Vagina (tissue), 2 donors: ENCODE data around the gene MEF2B. TPM values are rescaled to one million over a fixed set of nuclear protein-coding genes. Genes with fewer than 3 reads are reported as not detected.

Experiments used
- DNase-seq, 2 donors: peaks; one replicate each; pipeline ENCODE4 v3.0.0-alpha.2; 2017; ENCODE audit errors: extremely low spot score in 2 of 2
- H3K27ac ChIP-seq: fragments of 200-600 bp; sonication (generic); one replicate; pipeline ENCODE4 v1.5.1; 2019
- H3K27me3 ChIP-seq: fragments of 200-600 bp; sonication (generic); one replicate; pipeline ENCODE4 v1.5.1; 2019
- H3K36me3 ChIP-seq, 2 donors: fragments of 200-600 bp; sonication (generic); one replicate each; pipeline ENCODE4 v1.5.1; 2017 to 2019
- H3K4me1 ChIP-seq: fragments of 200-600 bp; sonication (generic); one replicate; pipeline ENCODE4 v1.5.1; 2019
- H3K4me3 ChIP-seq, 2 donors: fragments of 200-600 bp; sonication (generic); 1 replicate in 1 of 2; 2 replicates in 1 of 2; pipeline ENCODE4 v1.5.1; 2016 to 2019
- H3K9me3 ChIP-seq: fragments of 200-600 bp; sonication (generic); one replicate; pipeline ENCODE4 v1.5.1; 2019
- POLR2A ChIP-seq, 2 donors: fragments of 450-650 bp; IDR thresholded peaks; one replicate each; pipeline ENCODE4 v1.6.1; 2017; ENCODE audit warnings: antibody characterized with exemption in 2 of 2, mild to moderate bottlenecking in 2 of 2, moderate library complexity in 2 of 2
- POLR2AphosphoS5 ChIP-seq, 2 donors: sonication (generic); formaldehyde crosslinking; IDR thresholded peaks; one replicate each; pipeline ENCODE4 v1.9.0; 2017; ENCODE audit warnings: antibody characterized with exemption in 2 of 2, mild to moderate bottlenecking in 2 of 2, low read depth in 1 of 2; ENCODE audit not compliant: insufficient read depth in 1 of 2
- intact Hi-C: fragments of 100-400 bp; cut with DNase I; formaldehyde crosslinking; loops from one replicate; pipeline ENCODE4 v1.15.1; 2023
- total RNA-seq: library from RNA; depleted of rRNA; stranded (reverse); fragments of >200 nt; gene quantifications from one replicate; pipeline ENCODE4 v1.2.3, GENCODE V29; 2016
- TF ChIP-seq, protein P1 (sequence below), 3 experiments: fragments of 450-650 bp in 2 of 3; fragments of 200-600 bp in 1 of 3; sonication (generic) in 1 of 3; IDR thresholded peaks; one replicate each; pipeline ENCODE4 v1.5.1; 2017 to 2019; ENCODE audit warnings: antibody characterized with exemption in 3 of 3, mild to moderate bottlenecking in 2 of 3, moderate library complexity in 2 of 3

MEF2B gene
- total RNA-seq, 1 donor from 2014 or later = not detected

GRCh38 chr19:19204181-19204580 lies 34.1 kb upstream of the MEF2B start:
- Histone ChIP-seq H3K4me3 (peak overlapping the region in 1 of 2 donors; percentile 79), H3K27me3 (no peaks in the 10 kb centered on the region), H3K4me1 (peaks cover 11% of the 10 kb centered on the region), H3K9me3 (no peaks in the 10 kb centered on the region), H3K27ac (no peak overlapping the region), H3K36me3 (no peaks in the 10 kb centered on the region)
- intact Hi-C loops = no loop called here
- no peak for DNase-seq
- TF ChIP-seq POLR2AphosphoS5 (IDR thresholded peaks at IDR 0.05; ENCODE audit: insufficient read depth in 1 of 2, low read depth in 1 of 2) = no peak
- no peak for TF ChIP-seq POLR2A (IDR thresholded peaks at IDR 0.05)
- TF ChIP-seq, protein P1, sequence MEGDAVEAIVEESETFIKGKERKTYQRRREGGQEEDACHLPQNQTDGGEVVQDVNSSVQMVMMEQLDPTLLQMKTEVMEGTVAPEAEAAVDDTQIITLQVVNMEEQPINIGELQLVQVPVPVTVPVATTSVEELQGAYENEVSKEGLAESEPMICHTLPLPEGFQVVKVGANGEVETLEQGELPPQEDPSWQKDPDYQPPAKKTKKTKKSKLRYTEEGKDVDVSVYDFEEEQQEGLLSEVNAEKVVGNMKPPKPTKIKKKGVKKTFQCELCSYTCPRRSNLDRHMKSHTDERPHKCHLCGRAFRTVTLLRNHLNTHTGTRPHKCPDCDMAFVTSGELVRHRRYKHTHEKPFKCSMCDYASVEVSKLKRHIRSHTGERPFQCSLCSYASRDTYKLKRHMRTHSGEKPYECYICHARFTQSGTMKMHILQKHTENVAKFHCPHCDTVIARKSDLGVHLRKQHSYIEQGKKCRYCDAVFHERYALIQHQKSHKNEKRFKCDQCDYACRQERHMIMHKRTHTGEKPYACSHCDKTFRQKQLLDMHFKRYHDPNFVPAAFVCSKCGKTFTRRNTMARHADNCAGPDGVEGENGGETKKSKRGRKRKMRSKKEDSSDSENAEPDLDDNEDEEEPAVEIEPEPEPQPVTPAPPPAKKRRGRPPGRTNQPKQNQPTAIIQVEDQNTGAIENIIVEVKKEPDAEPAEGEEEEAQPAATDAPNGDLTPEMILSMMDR (IDR thresholded peaks at IDR 0.05) = no peak

DNA sequence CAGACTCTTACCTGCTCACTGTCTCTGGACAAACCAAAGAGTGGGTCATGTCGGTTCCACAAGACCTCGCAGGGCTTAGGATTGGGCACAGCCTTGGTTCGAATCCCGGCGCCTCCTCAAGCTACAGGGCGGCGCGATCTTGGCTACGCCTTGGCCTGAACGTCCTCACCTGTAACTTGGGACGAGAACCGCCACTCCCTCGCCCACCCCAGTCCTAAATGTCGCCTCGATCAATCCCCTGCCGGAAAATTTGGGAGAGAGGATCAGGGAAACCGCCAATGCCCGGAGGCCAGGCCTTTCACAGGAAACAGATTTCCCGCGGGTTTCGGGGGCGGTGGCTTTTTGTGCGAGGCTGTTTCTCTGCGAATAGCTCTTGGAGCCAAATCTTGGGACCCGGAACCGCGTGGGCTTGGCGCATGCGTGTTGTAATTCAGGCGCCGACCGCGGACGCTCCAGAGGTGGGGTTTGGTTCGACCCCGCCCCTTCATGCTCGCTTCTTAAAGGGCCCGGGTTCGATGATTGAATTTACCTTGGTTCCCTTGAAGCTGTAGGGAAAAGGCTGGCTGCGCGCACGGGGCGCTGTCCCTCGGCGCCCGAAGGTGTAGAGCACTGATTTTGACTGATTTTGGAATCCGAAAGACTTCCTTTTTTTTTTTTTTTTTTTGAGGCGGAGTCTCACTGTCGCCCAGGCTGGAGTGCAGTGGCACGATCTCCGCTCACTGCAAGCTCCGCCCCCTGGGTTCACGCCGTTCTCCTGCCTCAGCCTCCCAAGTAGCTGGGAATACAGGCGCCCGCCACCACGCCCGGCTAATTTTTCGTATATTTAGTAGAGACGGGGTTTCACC lies 33.2 kb upstream of the MEF2B start, which contains the start of gene NR2C2AP:
Gene NR2C2AP (minus strand): TSS at position 403 of the 845 bp plus-strand sequence. CDS start 354 bp downstream, at position 49.
- intact Hi-C loops = no loop called here
- no peak for DNase-seq
- TF ChIP-seq POLR2AphosphoS5 (IDR thresholded peaks at IDR 0.05; ENCODE audit: insufficient read depth in 1 of 2, low read depth in 1 of 2) = peak; percentile 66 to 97
- no peak for TF ChIP-seq POLR2A (IDR thresholded peaks at IDR 0.05)
- TF ChIP-seq, protein P1 (IDR thresholded peaks at IDR 0.05) = peak in 1 of 3 experiments; percentile 1
- no peaks in the 10 kb centered on the region for H3K9me3 ChIP-seq
- H3K27ac ChIP-seq = peak within 1 kb of the TSS; percentile 51
- H3K36me3 ChIP-seq = no peaks in the 10 kb centered on the region
- no peaks in the 10 kb centered on the region for H3K27me3 ChIP-seq
- H3K4me1 ChIP-seq = peaks cover 11% of the 10 kb centered on the region
- peak within 1 kb of the TSS; percentile 60 to 79 for H3K4me3 ChIP-seq

DNA sequence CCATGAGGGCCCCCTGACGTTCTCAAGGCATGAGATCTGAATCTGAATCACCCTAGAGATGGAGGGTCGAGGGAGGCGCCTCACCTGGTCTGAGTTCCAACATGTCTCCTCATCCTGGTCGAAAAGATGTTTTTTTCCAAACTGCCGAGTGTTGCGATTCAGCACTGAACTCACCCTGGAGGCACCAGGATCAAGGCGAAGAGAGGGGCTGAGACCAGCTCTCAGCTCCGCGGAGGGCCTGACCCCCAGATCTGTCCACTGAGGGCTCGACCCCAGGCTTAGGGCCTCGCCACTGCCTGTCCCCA lies 32.6 kb upstream of the MEF2B start:
- peak overlapping the region; percentile 51 for H3K27ac ChIP-seq
- no peak for DNase-seq
- intact Hi-C loops = no loop called here

DNA sequence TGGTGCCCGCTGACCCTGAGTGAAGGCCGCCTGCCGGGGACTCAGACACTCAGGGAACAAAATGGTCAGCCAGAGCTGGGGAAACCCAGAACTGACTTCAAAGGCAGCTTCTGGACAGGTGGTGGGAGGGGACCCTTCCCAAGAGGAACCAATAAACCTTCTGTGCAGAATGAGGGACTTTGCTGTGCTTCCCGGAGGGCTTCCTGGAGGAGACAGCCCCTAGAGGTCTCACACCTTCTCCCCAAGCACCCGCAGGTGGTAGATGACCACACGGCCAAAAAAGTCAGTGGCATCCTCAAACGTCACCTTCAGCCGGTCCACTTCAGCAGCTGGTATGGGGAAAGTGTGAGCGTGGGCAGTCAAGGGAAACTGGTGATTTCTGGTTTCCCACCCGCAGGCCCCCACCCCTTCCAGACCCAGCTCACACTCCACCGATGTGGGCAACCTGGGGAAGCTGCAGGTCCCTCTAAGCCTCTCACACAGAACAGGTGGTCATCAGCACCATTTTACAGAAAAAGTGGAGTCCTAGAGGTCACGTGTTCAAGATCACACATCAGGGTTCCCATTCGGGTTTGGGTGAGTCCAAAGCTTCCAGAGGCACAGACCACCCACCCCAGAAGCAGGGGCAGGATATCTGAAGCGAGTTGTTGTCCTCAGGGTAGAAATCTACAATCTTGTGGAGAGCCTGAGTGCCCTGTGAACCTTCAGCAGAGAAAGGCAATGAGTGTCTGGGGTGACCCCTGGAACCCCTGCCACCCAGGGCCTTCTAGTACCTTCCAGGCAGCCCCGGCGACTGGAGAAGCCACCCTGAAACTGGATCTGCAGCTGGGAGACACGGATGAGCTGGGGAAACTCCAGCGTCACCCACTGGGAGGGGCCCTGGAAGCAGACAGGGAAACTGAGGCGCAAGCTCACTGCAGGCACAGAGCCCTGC lies 31.9 kb upstream of the MEF2B start:
- peak overlapping the region; percentile 51 for H3K27ac ChIP-seq
- TF ChIP-seq POLR2A (IDR thresholded peaks at IDR 0.05) (no peak), POLR2AphosphoS5 (IDR thresholded peaks at IDR 0.05; ENCODE audit: insufficient read depth in 1 of 2, low read depth in 1 of 2) (no peak)
- TF ChIP-seq, protein P1 (IDR thresholded peaks at IDR 0.05) = no peak
- DNase-seq = peak in 1 of 2 donors; percentile 85

More for the DNA sequence above, 32.6 kb upstream of the MEF2B start:
- no peaks in the 10 kb centered on the region for H3K36me3 ChIP-seq
- TF ChIP-seq POLR2A (IDR thresholded peaks at IDR 0.05) = no peak
- no peak for TF ChIP-seq POLR2AphosphoS5 (IDR thresholded peaks at IDR 0.05; ENCODE audit: insufficient read depth in 1 of 2, low read depth in 1 of 2)
- TF ChIP-seq, protein P1 (IDR thresholded peaks at IDR 0.05) = no peak
- H3K4me3 ChIP-seq = peak overlapping the region; percentile 60 to 79
- H3K27me3 ChIP-seq = no peaks in the 10 kb centered on the region
- H3K4me1 ChIP-seq = peaks cover 11% of the 10 kb centered on the region
- H3K9me3 ChIP-seq = no peaks in the 10 kb centered on the region

More for the DNA sequence above, 31.9 kb upstream of the MEF2B start:
- H3K4me1 ChIP-seq = peaks cover 11% of the 10 kb centered on the region
- no peaks in the 10 kb centered on the region for H3K27me3 ChIP-seq
- no peaks in the 10 kb centered on the region for H3K9me3 ChIP-seq
- peaks cover 0 to 5% of the 10 kb centered on the region in 2 donors for H3K36me3 ChIP-seq
- peak overlapping the region; percentile 60 to 79 for H3K4me3 ChIP-seq
- intact Hi-C loops = no loop called here
